A549 (cell line): ENCODE data around the gene COL13A1.

ENCODE experiments used
- CTCF ChIP-seq: fragments of >200 bp; sonication (Bioruptor Twin); formaldehyde crosslinking; IDR thresholded peaks from 3 replicates; pipeline ENCODE4 v1.5.1; 2016
- GATA3 ChIP-seq: IDR thresholded peaks from 2 replicates; pipeline ENCODE4 v1.6.1; 2012; ENCODE audit warnings: borderline replicate concordance
- MAX ChIP-seq: IDR thresholded peaks from 2 replicates; pipeline ENCODE4 v1.6.1; 2012

- TF ChIP-seq MAX (no peak), GATA3 (no peak), CTCF (no peak)
These were observed 40.4 kb upstream of the COL13A1 start for GRCh38 chr10:69761320-69761719.
